GM19043 (cell line): Measurements from ENCODE around the gene TM4SF4.

Experiments
- ATAC-seq: cut with Tn5 transposase; IDR thresholded peaks from one replicate; pipeline ENCODE4 v1.9.1; 2021; ENCODE audit warnings: low read depth; ENCODE audit not compliant: unreplicated experiment

TM4SF4 gene

GRCh38 chr3:149509526-149509925 is 35.0 kb downstream of the TM4SF4 start:
- ATAC-seq: no peak

- ATAC-seq: no peak
These were observed 36.0 kb downstream of the TM4SF4 start for GRCh38 chr3:149510480-149510879.

- ATAC-seq: no peak
These were observed 36.6 kb downstream of the TM4SF4 start for GRCh38 chr3:149511040-149511626.

GRCh38 chr3:149512073-149512782 is 37.7 kb downstream of the TM4SF4 start:
- peak; percentile 76 for ATAC-seq

- no peak for ATAC-seq
These were observed 40.0 kb downstream of the TM4SF4 start for GRCh38 chr3:149514471-149514870.

GRCh38 chr3:149515249-149515648 is 40.8 kb downstream of the TM4SF4 start:
- ATAC-seq: no peak

- no peak for ATAC-seq
These were observed 42.4 kb downstream of the TM4SF4 start for GRCh38 chr3:149516920-149517319.

- no peak for ATAC-seq
These were observed 45.4 kb downstream of the TM4SF4 start for GRCh38 chr3:149519912-149520311.

GRCh38 chr3:149523512-149524299 is 49.2 kb downstream of the TM4SF4 start:
- ATAC-seq: no peak

- ATAC-seq: no peak
These were observed 53.2 kb downstream of the TM4SF4 start for GRCh38 chr3:149527531-149528339.

GRCh38 chr3:149528340-149528650 is 53.8 kb downstream of the TM4SF4 start:
- ATAC-seq: no peak

GRCh38 chr3:149529099-149529498 is 54.6 kb downstream of the TM4SF4 start:
- ATAC-seq: no peak

- ATAC-seq: peak; percentile 32
These were observed 58.1 kb downstream of the TM4SF4 start for GRCh38 chr3:149532489-149533180.

GRCh38 chr3:149534082-149534481 is 59.6 kb downstream of the TM4SF4 start:
- no peak for ATAC-seq

- no peak for ATAC-seq
These were observed 60.3 kb downstream of the TM4SF4 start for GRCh38 chr3:149534671-149535332.

GRCh38 chr3:149535333-149535685 is 60.8 kb downstream of the TM4SF4 start:
- no peak for ATAC-seq

- ATAC-seq: no peak
These were observed 61.9 kb downstream of the TM4SF4 start for GRCh38 chr3:149536429-149536828.

GRCh38 chr3:149538371-149538770 is 63.9 kb downstream of the TM4SF4 start:
- no peak for ATAC-seq

- no peak for ATAC-seq
These were observed 66.6 kb downstream of the TM4SF4 start for GRCh38 chr3:149541091-149541491.
